HG03196 (cell line): ENCODE data around the gene ACTN2.

Source experiments
- ATAC-seq: cut with Tn5 transposase; IDR thresholded peaks from one replicate; pipeline ENCODE4 v1.9.1; 2021; ENCODE audit not compliant: unreplicated experiment

ACTN2 gene

DNA sequence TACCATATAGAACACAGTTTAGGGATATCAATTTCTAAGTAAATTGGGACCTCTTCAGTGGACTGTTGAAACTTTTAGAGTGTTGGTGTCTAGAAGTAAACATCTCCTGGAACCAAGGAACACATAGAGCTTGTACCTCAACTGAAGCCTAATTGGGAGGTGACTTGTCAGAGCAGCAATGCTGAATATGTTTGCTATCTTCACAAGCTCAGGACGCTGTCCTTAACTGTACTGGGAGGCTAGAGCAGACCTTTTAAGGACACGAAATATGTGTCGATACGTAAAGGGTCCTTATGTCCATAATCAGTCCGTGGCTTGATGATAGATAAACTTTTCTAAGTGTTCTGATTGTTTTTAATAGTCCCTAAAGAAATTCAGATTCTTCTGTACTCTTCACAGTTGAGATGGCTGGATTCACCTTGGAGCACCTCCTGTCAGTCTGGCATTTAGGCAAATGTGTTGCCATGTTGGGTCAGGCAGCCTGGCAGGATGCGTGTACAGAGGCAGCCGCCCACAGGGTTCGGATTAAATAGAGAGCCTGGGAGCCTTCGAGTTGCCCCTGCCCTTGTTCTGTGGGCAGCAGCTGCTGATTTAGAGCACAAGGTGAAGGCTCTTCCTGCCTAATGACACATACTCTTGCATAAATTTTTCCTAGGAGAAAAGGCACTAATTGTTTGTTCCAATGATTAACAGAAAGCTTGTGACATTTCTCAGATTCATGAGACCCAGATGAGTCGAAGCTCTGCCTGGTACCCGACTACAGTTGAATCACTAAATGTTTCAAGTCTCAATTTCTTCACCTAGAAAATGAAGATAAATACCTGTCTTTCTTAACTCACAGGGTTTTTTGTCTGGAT is 3.6 kb downstream of the ACTN2 start:
- no peak for ATAC-seq

DNA sequence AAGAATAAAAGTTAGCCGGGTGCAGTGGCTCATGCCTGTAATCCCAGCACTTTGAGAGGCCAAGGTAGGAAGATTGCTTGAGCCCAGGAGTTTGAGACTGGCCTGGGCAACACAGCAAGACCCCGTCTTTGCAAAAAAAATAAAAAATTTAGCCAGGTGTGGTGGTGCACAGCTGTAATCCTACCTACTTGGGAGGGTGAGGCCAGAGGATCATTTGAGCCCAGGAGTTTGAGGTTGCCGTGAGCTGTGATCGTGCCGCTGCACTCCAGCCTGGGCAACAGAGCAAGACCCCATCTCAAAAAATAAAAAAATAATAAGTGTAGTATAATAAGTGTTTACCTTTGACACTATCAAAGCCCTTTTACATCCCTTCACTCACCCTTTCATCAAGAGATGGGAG is 5.0 kb downstream of the ACTN2 start:
- ATAC-seq, result no peak

DNA sequence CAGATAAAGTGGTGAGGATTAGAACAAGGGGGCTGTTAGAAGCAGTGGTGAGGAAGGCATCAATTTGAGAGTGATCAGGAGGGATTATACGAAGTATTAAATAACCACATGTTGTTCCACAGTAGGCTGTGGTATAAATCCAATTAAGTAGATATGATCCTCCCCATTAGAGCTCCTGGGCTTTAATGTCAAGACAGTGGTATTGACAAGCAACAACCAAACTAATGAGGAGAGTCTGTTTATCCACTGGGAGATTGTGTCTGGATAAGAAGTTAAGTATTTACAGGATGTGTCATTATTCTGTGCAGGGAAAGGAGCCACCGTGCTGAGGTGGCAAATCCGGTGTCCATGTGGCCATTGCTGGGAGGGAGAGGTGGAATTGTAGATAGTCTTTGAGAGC is 5.8 kb downstream of the ACTN2 start:
- no peak for ATAC-seq

DNA sequence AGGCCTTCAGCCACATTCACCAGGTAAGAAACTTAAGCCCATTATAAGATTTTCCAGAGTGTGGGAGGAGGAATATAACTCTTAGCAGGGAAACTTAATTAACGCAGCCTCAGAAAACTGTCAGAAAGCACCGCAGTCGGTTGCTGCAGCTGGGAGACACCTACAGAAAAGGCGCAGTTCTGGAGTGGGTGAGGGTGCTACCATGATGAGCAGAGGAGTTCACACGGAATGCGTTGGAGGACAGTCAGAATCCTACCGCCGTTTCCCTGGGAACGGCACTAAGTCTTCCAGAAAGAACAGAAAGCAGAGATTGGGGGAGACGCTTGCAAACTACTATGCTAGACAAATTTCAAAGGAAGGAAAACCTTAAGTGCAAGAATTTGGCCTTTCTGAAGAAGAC is 6.4 kb downstream of the ACTN2 start:
- ATAC-seq, result no peak

DNA sequence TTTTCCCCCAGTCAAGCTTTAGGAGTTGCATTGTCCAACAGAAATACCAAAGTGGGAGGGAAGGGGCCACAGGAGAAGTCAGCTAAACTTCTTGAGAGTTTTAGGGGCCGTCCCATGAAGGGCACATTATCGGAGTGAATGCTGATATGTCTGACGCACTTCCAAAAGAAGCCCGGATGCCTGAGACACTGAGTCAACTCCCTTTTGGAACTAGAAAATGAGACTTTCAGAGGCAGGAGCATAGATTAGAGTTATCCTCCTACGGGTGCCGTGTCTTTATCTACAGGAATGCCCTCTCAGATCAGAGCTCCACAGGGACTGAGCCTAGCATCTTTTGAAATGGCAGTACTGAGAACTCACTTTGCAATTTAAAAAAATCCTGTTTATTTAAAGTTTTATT is 13.1 kb downstream of the ACTN2 start:
- ATAC-seq, result no peak

DNA sequence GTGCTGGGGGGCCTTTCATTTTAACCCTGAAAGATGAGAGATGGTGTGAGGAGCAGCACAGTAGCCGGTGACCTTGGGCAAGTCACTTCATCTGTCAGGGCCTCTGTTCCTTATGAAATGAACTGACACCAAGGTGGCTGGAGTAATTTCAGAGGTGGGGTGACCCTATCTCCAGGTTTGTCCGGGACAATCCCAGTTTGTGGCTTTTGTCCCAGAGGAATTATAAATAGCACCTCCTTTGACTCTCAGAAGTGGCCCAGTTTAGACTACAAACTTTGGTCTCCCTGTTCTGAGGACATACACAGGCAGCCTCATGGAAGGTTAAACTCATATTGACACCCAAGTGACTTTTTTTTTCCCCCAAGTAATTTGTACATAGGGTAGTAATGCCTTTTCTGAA is 14.6 kb downstream of the ACTN2 start:
- no peak for ATAC-seq

DNA sequence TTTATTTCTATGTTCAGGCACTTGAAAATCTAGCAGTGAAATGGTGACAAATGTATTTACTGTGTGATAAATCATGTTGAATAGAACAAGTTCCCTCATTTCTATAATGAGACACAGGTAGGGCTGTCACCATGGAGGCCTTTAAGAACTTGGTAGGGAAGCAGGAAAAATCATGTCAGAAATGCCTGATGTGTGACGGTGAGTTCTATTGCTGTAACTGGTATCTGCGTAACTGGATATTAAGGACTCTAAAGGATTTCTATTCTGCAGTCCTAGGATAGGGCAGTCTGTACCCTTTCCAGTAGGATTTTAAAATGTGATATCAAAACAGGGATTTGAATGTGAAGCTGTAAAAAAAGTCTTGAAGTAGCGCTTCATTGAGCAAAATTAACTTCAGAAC is 15.5 kb downstream of the ACTN2 start:
- ATAC-seq, result no peak

DNA sequence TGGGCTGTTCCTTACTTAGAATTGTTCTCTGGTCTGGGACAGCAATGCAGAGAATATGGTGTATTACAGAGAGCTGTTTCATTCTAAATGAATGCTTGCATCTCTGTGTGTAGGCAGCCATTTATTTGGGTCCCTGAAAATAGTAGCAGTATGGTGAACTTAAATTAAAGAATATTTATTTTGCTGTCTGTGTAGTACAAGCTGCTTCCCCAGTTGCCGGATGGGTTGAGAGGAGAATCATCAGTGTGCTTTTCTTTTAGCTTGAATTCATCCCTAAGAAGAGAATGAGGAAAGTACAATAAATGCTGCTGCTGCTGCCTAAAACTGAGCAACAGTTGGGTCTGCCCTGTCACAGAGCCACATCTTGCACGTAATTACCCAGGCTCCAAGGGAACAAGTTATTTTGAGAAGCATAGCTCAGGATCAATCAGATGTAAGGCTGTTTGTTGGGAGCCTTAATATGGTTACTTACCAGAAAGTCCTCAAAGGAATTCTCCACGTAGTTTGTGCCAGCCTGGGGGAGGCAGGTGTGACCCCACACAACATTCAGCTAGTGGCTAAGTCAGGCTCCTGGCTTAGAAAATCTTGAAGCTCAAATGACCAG is 16.6 kb downstream of the ACTN2 start:
- ATAC-seq, result no peak

DNA sequence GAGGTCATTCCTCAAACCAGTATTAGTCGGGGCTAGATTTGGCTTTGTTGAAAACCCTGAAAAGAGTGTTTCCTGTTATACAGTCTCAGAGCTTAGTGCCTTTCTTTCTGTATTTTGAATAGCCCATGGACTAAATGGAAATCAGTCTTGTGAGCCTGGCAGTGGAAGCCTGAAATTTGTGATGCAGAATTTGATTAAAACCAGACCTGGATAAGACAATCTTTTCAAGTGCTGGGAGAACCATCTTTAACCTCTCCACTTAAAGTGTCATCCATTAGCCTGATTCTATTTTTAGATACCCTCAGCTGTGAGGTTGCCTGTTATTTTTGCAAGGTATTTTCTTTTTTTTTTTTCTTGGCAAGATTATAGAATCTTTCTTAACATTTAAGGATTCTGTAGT is 19.5 kb downstream of the ACTN2 start:
- ATAC-seq, result no peak

DNA sequence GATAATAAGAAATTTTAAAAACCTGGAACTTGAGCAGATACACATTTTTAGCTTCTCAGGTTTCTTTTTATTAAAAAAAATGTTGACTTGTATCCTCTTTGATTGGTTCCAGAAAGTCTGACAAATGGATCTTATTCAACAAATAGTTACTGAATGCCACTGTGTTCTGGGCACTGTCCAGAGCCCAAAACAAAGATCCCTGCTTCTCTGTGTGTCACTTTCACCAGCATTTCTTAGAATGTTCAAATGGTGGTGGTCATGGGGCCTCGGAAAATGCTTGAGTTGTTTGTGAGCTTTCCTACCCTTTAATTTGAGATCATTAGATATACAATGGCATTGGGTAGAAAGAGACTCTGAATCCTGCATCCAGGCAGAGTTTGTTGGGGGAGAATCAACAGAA is 19.9 kb downstream of the ACTN2 start:
- ATAC-seq, result no peak

DNA sequence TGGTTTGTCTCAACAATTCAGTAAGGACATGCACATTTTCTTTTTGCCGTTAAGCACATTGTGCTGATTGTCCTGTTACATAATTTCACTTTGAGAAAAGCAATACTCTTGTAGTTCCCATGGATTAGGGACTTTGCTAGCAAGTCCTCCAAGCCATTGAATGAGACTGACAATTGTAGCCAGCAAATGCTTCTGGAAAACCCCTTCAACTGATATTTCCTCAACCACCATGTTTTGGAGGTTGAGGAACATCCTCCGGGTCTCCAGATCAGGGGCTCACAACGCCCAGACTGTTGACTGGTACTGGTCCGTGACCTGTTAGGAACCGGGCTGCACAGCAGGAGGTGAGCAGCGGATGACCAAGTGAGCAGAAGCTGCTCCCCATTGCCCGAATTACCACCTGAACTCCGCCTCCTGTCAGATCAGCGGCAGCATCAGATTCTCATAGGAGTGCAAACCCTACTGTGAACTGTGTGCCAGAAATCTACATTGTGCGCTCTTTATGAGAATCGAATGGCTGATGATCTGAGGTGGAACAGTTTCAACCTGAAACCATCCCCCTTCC is 24.1 kb downstream of the ACTN2 start:
- no peak for ATAC-seq

DNA sequence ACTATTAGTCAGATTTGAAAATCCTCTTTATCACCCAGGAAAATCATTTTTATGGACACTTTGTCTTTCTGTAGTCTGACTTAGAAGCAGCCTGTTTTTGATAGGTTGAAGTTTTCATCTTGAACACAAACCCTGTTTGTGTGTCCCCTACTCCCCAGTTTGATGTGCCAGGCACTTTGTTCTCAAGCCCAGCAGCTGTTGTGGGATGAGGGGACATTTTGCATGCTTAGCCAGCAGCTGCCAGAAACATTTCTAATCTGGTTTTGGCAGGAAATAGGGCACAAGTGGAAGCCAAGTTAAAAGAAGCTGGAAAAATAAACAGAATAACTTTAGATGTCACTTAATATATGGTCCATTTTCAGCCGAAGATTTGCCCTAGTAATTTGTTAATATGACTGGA is 29.9 kb downstream of the ACTN2 start:
- no peak for ATAC-seq

DNA sequence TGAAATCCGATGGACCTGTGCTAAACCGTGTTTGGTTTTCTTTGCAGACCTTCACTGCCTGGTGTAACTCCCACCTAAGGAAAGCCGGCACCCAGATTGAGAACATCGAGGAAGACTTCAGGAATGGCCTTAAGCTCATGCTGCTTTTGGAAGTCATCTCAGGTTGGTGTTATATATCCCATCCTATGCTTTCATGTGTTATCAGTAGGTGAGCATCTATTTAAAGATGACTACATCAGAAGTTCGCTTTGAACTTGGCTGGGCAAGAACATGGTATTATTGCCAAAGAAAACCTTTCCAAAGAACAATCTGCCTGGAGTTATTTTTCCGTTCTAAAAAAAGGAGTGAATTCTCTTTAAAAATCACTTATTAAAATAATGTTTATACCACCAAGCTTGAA is 31.5 kb downstream of the ACTN2 start:
- no peak for ATAC-seq

DNA sequence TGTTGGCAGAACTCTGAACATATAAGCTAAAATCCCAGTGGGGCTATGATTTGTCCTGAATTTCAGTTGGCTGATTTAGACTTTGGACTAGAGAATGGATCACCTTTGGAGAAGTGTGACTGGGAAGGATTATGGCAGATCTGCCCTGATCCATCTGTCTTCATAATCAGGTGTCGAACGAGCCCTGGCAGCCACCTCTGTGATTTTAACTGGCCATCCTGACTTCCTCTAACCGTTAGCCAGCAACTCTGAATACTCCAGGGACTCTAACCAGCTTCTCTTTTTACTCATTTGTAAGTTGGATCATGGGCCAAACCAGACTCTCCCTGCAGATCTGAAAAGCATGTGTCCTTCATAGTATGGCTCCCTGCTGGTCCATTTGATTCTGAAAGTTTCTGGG is 32.0 kb downstream of the ACTN2 start:
- ATAC-seq, result no peak

DNA sequence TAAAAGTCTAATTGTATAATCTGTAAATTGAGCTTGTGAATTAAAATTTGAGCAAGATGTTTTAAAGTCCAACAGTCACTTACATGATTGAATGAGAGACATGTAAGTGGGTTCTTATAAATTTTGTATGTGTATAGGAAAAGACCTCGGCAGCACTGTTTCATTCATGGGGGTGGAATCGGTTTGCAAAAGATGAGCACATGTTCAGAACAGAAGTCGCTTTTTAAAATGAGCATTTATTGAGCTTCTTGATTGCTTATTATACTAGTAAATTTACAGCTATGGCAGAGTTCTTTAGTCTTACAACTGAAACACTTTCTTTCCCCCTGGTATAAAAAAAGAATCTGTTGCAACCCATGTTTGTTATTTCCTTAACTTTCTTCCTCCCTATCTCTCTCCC is 33.9 kb downstream of the ACTN2 start:
- ATAC-seq, result no peak

DNA sequence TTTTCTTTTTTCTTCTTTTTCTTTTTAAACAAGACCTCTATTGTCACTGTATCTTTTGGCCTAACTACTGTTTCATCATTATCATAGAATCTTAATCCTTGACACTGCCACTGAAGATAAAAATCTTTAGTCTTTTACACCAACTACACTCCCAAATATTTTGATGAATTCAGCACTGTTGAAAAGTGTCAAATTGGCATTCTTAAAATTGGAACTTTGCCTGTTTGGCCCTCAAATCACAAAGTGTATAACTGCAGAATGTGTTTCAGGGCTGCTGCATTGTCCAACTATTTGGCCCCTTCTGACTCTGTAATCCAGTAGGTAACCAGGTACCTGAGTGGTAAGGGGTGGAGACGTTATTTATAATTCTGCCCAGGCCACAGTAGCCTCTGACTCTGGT is 34.3 kb downstream of the ACTN2 start:
- ATAC-seq, result no peak

DNA sequence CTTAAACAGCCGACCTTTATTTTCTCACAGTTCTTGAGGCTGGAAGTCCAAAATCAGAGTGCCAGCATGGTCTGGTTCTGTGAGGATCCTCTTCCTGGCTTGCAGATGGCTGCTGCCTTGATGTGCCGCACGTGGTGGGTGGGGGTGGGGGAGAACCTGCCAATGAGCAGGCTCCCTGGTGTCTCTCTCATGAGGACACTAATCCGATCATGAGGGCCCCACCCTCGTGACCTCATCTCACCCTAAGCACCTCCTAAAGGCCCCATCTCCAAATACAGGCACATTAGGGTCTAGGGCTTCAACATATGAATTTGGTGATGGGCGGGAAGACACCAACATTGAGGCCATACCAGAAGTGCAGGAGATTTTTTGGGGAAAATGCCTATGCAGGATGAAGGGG is 37.8 kb downstream of the ACTN2 start:
- no peak for ATAC-seq

DNA sequence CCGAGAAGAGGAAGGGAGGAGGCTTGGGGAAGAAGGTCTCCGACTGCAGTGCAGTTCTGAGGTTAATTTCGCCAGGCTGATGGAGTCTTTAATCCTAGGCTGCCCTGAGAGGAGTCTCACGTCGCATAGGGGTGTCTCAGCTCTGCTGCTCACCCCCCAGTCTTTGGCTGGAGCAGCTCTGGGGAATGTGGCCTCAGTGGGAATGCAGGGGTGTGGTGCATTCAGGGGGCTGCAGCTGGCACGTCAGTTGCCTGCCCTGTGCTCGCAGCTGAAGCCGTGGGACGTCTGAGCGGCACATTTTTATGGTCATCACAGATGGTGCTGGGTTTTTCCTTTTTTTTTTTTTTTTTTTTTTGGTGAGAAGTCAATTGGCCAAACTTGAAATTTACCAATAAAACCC is 38.2 kb downstream of the ACTN2 start:
- no peak for ATAC-seq

DNA sequence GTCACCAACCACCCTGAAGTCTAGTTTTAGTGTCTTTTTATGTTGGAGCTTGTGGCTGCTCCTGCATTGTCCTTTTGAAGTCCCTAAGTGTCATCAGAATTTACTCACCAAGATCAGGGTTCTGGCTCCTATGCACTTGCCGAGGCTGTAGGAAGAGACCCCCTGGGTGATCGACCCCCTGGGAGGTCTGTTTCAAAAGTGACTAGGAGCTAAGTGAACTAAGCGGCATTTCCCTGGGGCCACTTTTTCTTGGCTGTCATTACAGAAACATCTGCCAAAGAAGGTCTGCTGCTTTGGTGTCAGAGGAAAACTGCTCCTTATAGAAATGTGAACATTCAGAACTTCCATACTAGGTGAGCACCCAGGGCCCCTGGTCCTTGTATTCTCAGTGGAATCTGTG is 39.4 kb downstream of the ACTN2 start:
- no peak for ATAC-seq

DNA sequence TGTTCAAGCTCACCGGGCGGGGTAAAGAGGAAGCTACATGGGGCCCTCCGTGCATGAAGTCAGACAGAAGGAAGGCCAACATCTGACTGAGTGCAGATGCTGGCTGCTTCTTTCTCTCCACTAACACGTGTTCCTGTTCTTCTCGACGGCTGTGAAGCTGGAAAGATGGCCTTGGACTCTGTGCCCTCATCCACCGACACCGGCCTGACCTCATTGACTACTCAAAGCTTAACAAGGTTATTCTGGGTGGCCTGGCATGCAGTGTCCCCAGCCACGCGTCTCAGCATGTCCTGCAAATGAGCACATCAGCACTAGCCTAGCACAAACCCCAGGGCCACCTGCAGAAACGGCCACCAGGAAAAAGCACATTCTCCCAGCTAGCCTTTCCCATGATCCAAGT is 41.2 kb downstream of the ACTN2 start:
- ATAC-seq, result no peak

DNA sequence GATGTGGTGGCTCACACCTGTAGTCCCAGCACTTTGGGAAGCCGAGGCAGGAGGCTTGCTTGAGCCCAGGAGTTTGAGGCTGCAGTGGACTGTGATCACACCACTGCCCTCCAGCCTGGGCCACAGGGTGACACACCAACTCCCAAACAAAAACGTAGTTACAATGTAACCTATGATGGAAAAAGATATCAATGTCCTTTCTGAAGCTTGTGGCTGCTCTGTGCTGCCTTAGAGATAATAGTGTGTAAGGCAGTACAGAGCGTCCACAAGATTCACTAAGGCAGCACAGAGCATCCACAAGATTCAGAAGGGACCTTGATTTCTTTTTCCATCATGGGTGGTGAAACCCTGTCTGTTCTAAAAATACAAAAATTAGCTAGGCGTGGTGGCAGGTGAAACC is 42.5 kb downstream of the ACTN2 start:
- ATAC-seq, result no peak

DNA sequence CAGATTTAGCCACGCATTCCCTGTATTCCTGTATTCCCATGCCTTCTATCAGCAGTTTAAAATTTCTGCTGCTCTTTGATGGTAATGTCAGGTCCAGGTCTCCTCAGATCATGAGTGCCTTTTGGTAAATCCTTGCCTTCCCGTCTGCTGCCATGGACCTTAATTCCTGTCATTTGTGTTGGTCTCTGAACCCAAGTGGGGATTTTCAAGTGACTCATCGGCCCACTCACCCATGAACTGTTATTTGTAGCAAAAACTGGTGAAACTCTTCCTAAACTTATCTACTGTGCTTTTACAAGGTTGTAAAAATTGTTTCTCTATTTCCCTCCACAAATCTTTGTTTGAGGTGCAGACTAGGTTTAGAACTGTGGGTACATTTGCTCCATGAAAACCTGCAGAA is 47.4 kb downstream of the ACTN2 start:
- no peak for ATAC-seq
